NCI-H526 treated with DMSO at 0.1 percent for 48 hours (cell line): ENCODE results near the gene COL6A6.

ENCODE experiments used
- DNase-seq: peaks from one replicate; lab custom pipeline; 2025; lab: John Stamatoyannopoulos, UW

COL6A6 gene

DNA sequence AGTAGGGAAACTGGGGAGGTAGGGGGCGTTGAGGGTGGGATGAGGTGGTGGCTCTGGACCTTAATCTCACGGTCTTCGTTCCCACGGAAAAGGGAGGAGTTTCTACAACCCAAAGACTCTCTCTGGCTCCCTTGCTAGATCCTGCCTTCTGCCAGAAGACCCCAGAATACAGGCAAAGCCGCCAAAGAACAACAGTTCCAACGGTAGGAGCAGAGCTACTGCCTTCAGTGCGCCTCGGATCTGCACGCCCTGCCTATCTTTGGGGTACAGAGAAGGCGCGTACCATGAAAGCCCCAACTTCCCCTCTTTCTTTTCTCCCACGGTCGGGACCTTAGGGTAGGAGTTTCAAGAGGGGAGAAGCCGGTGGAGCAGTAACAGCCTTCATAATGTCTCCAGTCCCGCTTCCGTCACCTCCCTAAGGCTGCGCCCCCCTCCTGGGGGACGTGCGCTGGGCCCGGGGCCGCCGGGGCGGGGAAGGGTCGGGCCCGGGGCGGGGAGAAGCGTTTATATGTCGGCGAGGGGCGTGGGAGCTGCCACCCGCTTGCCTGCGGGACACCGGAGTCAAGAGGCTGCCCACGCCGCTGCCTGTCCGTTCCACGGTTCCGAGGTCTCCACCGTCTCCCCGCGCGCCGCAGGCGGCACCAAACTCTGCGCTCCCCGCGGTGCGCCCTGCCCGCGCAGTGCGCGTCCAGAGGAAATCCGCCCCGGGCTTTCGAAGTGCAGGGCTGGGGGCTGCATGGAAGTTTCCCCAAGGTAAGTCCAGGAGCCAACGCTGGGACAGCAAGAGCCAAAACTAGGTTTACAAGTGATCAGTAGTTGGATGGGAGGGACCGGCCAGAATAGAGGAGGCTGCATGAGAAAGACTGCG lies at the start of gene COL6A6:
Gene COL6A6, plus strand, starts transcription at position 533 of the 868 bp plus-strand sequence. CDS start 43,188 bp downstream, outside the sequence.
- DNase-seq, result no peak

- DNase-seq, result no peak
Observed at GRCh38 chr3:130468311-130468710, 48.7 kb upstream of the COL6A6 start.

DNA sequence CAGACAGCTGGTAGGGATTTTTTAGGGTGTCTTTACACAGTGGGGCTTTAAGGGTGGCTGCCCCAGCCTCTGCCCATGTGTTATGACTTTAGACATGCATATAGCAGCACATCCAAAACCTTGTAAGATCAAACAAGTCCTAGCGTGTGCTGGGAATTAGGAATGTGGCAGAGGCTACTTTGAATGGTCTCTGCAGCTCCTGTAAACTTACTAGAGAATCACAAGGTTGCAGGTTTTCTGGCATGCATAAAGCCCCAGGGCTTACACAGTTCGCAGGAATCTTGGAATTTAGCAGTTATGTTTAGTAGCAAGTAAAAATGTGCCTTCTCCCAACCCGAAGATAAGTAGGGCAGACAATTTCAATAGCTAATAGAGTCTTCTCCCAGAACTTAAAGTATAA lies 46.9 kb upstream of the COL6A6 start:
- no peak for DNase-seq

DNA sequence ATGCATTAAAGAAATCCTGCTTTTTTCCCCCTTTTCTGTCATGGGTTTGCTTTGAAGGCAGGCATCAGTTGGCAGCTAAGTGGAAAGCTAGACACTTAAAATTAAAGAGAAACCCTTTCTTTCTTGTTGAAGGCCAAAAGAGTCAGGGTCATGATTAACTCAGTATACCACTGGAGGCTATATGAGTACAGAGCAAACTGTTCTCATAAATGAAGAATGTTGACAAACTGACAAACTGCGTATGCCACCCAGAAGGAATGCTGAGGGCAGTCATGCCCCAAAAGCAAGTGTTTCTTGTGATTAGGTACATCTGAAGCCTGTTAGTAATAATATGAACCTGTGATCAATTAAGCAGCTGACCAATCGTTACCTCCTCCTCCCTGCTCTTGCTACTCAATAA lies 43.6 kb upstream of the COL6A6 start:
- no peak for DNase-seq

- no peak for DNase-seq
Observed at GRCh38 chr3:130480736-130481135, 36.2 kb upstream of the COL6A6 start.

GRCh38 chr3:130488288-130488687 lies 28.7 kb upstream of the COL6A6 start:
- DNase-seq, result no peak

- DNase-seq, result no peak
Observed at GRCh38 chr3:130488769-130489450, 28.1 kb upstream of the COL6A6 start.

- DNase-seq, result no peak
Observed at GRCh38 chr3:130490241-130490640, 26.7 kb upstream of the COL6A6 start.

DNA sequence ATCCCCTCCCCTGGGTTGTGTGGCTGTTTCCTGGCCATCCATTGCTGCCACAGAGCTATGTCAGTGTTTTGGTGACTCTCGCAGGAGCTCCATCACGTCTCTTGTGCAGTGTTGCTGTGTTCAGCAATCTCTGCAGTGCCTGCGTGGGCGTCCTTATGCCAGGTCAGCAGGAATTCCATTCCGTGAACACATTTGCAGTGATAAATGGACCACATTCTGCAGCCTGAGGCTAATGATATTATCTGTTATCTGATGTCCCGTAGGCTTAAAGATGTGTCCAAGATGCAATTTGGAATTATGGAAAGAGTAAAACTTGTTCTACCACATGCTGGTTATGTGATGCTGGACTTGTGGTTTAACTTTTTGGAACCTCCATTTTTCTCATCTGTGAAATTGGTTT lies 25.5 kb upstream of the COL6A6 start:
- no peak for DNase-seq

DNA sequence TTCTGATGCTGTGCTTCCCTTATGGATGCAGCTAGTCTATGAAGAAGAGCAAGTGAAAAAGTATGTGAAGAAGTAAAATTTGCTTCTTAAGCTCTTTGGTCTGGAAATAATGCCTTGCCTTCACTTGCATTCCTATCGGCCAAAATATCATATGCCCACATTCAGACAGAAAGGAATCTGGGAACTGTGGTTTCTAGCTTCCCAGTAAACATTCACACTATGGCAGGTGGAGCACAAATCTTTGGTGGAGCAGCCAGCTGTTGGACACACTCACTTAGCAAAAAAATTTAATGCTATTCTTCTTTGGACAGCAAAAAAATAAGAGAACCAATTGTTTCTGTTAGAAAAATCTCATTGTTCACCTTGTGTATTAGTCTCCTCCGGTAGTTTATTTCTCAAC lies 12.3 kb upstream of the COL6A6 start:
- DNase-seq, result no peak

DNA sequence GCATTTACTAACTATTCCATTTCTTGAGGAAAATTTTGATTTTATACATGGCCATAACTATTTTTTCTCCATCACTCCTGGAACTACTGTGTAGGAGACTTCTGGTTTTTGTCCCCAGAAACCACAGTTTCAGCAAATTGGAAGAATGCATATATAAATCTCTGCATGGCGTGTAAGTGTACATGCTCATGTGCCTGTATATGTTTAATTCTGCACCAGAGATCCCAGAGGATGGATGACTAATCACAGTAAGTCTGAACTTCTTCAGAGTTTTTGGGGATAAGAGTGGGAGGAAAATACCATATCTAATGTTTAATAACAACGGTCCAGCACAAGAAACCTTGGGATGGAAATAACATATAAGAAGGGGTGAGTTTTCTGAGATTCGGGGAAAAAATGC lies 10.9 kb upstream of the COL6A6 start:
- DNase-seq, result no peak

DNA sequence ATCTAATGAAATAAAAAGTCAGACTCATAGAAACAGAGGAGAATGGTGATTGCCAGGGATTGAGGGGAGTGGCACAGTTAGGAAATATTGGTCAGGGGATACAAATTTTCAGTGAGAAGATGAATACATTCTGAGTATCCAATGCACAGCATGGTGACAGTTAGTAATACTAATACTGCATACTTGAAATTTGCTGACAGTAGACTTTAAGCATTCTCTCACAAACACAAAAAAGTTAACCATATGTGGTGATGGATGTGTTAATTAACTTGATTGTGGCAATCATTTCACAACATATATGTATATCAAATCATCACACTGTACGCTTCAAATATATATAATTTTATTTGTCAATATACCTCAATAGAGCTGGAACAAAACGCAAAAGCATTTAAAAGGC lies 9.2 kb upstream of the COL6A6 start:
- no peak for DNase-seq

DNA sequence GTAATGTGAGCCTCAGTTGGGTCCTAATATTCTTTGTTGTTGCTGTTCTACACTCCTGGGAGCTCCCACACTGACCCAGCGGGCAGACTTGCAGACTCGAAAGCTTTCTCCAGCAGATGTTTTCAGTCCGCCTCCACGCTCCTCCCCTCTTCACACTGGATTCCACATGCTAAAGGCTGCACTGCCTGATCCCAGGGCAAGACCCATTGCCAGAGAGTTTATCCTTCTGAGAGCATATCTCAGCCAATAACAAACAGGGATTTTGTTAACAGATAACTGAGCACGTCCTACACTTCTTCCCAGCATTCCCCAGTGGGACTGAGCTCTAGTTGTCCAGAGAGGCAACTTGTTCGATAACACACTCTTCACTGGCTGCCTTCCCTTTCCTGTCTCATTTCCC lies 8.0 kb upstream of the COL6A6 start:
- DNase-seq, result no peak

DNA sequence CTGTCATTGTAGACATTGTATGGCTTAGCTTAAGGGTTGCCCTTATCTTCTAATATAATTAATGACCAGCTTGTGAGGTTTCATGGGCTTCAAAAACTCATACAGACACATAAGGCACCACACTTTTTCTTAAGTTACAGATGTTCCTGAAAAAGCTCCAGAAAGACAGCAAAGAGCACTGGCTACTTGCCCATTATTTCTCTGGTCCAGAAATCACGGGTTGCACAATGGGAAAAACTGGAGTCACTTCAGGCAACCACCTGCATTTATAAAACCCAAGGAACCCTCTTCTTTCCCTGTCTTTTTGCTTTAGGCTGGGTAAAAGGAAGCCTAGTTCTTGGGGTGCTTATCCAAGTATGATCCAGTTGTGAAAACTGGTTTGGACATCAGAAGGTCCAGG lies 2.3 kb upstream of the COL6A6 start:
- DNase-seq, result no peak

- DNase-seq, result no peak
Observed at GRCh38 chr3:130515755-130516154, 1.2 kb upstream of the COL6A6 start.

DNA sequence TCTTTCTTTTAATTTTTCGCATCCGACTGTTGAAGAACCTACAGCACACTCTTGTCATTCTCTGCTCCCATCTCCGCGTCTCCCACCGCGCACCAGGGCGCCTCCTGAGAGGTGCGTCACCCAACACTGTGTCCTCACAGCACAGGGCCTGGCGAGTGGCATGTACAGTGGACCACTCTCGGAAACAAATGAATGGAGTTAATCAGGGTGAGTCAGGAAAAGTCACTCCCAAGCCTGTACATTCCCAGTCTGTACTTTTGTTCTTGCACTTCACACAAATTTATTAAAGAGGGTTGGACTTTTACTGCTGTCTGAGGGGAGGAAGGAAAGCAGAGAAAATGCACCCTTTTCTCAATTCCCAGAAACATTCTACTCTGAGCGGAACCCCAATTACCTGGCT lies 625 bp downstream of the COL6A6 start:
- no peak for DNase-seq

DNA sequence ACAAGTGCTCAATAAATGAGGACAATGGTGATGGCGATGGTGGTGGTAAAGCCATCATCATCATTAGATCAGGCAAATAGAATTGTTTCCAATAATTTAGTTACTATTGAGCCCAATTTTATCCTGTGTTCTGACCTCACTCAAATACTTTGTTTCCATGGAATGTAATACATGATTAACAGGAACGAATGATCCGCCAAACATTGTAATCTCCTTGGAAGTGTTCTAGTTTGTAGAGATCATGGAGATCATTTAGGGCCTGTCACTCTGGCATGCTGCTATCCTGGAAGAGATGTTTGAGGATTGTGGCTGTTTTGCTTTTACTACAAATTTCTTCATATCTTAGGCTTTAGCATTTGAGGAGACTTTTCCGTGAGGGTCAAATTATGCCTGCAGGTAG lies 2.8 kb downstream of the COL6A6 start:
- no peak for DNase-seq

DNA sequence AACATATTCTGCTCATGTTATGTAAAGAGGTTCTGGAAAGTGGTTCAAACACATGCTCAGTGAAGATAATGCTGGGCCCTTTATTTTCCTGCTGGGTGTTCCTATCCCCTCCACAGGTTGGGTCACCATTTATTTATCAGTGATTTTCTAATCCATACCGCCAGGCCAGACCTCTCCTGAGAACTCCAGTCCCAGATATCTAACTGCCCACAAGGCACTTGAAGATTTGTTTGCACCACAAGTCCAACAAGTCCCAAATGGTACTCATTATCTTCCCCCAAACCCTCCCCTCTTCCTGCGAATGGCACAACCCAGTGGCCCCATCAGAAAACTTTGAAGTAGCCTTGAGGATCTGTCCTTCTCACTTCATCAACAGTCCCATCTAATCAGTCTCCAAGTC lies 5.4 kb downstream of the COL6A6 start:
- DNase-seq, result no peak

- no peak for DNase-seq
Observed at GRCh38 chr3:130527426-130527825, 10.4 kb downstream of the COL6A6 start.

- DNase-seq, result no peak
Observed at GRCh38 chr3:130528120-130528519, 11.1 kb downstream of the COL6A6 start.

DNA sequence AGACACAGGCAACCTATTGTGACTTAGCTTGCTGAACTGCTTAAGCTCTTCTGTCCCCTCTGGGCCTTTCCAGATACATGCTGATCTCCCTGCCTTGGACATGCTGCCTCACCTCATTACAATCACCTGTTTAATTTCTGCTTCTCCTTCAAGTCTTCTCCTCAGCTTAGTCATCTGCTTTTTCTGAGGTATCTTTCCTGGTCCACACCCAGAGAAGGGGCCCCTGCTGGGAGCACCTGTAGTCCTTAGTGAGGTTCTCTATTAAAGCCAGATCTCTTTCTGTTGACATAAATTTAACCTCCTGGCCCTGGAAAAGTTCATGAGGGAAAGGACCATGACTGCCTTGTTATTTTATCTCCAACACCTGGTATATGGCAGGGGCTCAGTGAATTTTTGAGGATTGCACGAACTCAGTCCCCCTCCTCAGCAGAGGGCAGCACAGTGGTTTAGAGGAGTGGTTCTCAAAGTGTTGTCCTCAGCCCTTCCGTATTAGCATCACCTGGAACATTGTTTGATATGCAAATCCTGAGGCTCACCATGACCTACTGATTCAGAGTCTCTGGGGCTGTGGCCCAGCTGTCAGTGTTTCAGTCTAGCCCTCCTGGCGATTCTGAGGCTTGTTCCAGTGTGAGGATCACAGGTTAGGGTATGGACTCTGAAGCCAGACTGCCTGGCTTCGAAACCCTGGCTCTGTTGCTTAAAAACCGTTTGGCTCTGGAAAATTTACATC lies 12.7 kb downstream of the COL6A6 start:
- peak; percentile 85 for DNase-seq

GRCh38 chr3:130533247-130533646 lies 16.3 kb downstream of the COL6A6 start:
- DNase-seq, result no peak
